Posterior vena cava (tissue), 2 donors: ENCODE results near the gene WDFY4. TPM values are rescaled to one million over a fixed set of nuclear protein-coding genes. Genes with fewer than 3 reads are reported as not detected.

Experiments
- DNase-seq: peaks from one replicate; pipeline ENCODE4 v3.0.0-alpha.2; 2020; ENCODE audit warnings: low spot score
- intact Hi-C, 2 donors: fragments of 100-400 bp; cut with DNase I; formaldehyde crosslinking; loops; one replicate each; pipeline versions ENCODE4 v1.14.1 to v1.14.2; 2022 to 2023
- total RNA-seq, 2 donors: library from RNA; stranded (reverse); fragmentation: NEBNext Ultra II Directional; extraction: Animal tissue kit (Norgen Biotek cat#: 25700); gene quantifications; one replicate each; pipeline ENCODE4 v1.2.1, GENCODE V29; 2021
- donor health status: DM: yes; HTN: yes; CAD: no.
- donor health status: DM: yes; HTN: yes; CAD: no.

Gene WDFY4
- total RNA-seq, 2 donors from 2014 or later, result 6.8 to 13.2 TPM

GRCh38 chr10:48879451-48879850, 194.8 kb downstream of the WDFY4 start:
- intact Hi-C loops, result no loop called here
- no peak for DNase-seq

DNA sequence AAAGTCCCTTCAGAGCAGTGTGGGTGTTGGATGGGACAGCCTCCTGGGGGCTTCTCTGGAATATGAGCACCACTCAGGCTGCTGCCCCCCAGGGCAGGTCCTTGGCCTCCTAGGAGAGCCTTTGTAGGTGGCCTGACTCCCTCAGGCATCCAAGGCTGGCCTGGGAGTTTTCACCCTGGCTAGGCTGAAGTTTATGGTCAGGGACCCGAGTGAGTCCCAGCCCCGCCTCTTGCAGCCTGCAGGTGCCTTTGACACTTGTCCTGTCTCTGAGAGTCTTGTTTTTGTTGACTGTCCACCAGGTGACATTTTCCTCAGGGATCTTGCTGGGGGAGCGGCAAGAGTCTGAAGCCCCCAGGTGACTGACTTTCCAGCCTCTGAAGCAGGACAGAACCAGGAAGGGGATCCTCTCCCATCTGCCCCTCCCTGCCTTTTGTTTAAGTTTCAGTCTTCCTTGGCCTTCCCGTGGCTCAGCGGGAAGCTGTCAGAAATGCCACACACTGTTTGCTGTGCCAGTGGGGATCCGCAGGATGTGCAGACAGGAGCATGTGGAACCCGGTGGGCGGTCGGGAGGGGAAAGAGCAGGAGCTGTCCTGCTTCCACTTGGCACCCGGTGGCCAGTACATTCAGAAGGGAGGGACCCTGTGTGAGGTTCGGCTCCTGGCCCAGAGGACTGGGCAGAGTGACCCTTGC, 195.5 kb downstream of the WDFY4 start:
- intact Hi-C loops, result no loop called here
- no peak for DNase-seq

DNA sequence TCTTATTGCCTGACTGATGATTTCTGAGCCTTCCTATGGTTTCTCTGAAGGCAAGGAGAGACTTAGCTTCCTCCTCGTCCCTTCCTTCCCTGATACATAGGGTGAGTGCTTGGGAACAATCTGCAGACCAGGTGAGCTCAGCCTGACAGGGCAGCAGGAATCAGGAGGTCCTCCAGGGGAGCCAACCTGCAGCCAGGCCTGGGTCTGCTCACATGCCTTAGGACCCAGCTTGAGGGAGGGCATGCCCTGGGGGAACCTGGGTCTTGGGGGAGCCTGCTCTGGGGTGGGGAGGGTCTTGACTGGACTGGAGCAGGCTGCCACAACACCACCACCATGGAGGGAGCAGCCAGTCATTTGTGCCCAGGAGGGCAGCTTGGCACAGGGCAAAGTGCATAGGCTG, 197.3 kb downstream of the WDFY4 start:
- intact Hi-C loops, result no loop called here

DNA sequence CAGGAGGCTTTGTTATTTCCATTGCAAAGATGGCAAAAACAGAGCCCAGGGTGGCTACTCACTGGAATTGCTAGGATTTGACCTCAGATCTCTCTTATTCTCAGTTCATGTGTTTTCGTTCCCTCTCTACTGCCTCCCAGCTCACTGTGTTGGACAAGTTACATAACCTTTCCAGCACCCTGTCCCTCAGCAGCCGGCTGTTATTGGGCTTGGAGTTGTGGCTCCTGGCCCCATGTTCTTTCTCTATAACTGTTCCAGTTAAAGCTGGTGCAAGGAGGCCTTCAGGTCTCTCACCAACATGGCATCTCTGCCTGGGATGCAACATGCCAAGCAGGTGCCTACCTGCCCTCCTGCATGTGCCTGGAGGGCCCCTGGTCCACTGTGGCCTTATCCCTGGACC, 198.2 kb downstream of the WDFY4 start:
- no peak for DNase-seq
- intact Hi-C loops, result no loop called here

More for the DNA sequence above, 197.3 kb downstream of the WDFY4 start:
- DNase-seq, result no peak

DNA sequence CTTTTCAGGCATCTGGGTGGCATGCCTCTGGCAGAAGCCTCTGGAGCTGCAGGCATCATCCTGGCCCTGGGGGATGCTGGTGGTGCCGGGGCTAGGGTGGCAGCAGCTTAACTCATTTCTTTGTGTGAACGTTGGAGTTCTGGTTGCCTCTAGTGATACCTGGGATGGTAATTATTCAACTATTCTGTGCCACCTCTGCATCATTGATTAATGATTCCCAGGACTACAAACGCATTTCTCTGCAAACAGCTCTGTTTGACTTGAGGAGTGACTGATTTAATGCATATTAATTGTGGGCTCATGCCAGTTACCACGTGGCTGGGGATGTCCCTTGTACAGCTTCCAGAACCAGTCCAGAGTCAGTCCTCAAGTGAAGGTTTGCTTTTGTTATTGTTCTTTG, 199.0 kb downstream of the WDFY4 start:
- DNase-seq, result no peak
- intact Hi-C loops, result no loop called here

- DNase-seq, result no peak
- intact Hi-C loops, result no loop called here
These were observed 199.7 kb downstream of the WDFY4 start for GRCh38 chr10:48884179-48885045.

DNA sequence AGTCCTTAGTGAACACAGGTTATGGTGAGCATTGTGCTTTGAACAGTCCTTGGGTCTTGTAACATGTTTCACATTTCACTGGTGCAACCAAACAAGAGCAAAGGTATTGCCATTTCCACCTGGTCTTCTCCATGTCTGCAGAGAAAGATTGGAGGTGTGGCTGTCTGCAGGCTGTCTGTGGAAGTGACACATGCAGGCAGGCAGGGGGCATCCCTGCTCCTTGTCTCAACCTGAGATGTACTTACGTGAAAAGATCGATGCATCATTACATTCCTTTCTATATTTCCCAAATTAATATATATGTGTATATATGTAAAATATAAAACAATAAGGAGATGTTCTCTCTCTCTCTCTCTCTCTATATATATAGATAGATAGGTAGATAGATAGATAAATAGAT, 200.7 kb downstream of the WDFY4 start:
- no peak for DNase-seq
- intact Hi-C loops, result no loop called here

- DNase-seq, result no peak
- intact Hi-C loops, result no loop called here
These were observed 203.3 kb downstream of the WDFY4 start for GRCh38 chr10:48887982-48888381.

- intact Hi-C loops, result loop anchor here in 1 of 2 donors (10.0 kb wide), 1 partner anchor 364 kb away; no protein-coding TSS in a partner anchor
- DNase-seq, result no peak
These were observed 206.5 kb downstream of the WDFY4 start for GRCh38 chr10:48890888-48891850.

- intact Hi-C loops, result loop anchor here in 1 of 2 donors (10.0 kb wide), 1 partner anchor 360 kb away; no protein-coding TSS in a partner anchor
These were observed 210.5 kb downstream of the WDFY4 start for GRCh38 chr10:48894911-48895802.

GRCh38 chr10:48895803-48896195, 211.1 kb downstream of the WDFY4 start:
- DNase-seq, result no peak
- intact Hi-C loops, result loop anchor here in 1 of 2 donors (10.0 kb wide), 1 partner anchor 359 kb away; no protein-coding TSS in a partner anchor

More at GRCh38 chr10:48894911-48895802, 210.5 kb downstream of the WDFY4 start:
- DNase-seq, result no peak

- intact Hi-C loops, result loop anchor here in 1 of 2 donors (10.0 kb wide), 1 partner anchor 358 kb away; no protein-coding TSS in a partner anchor
- no peak for DNase-seq
These were observed 212.2 kb downstream of the WDFY4 start for GRCh38 chr10:48896756-48897440.

- DNase-seq, result no peak
These were observed 212.7 kb downstream of the WDFY4 start for GRCh38 chr10:48897441-48897790.

GRCh38 chr10:48898426-48898825, 213.8 kb downstream of the WDFY4 start:
- intact Hi-C loops, result loop anchor here in 1 of 2 donors (10.0 kb wide), 1 partner anchor 356 kb away; no protein-coding TSS in a partner anchor
- no peak for DNase-seq

More at GRCh38 chr10:48897441-48897790, 212.7 kb downstream of the WDFY4 start:
- intact Hi-C loops, result loop anchor here in 1 of 2 donors (10.0 kb wide), 1 partner anchor 357 kb away; no protein-coding TSS in a partner anchor

DNA sequence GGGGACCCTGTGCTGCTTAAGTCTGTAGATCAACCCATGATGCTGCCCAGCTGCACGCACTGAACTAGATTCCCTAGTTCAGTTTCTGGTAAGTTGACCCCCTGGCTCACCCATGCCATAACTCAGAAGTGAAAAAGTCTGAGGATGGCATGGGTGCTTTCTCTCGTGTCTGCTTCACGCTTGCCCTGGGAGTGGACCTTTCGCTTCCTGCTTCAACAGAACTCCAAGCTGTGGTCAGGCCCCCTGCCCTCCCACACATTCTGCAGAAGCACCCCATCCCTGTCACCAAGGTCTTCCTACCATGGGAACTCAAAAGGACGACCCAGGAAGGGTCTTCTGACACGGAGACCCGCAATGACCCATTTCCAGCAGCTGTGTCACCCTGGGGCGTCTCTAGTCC, 215.1 kb downstream of the WDFY4 start:
- DNase-seq, result no peak
- intact Hi-C loops, result loop anchor here in 1 of 2 donors (10.0 kb wide), 1 partner anchor 355 kb away; no protein-coding TSS in a partner anchor

DNA sequence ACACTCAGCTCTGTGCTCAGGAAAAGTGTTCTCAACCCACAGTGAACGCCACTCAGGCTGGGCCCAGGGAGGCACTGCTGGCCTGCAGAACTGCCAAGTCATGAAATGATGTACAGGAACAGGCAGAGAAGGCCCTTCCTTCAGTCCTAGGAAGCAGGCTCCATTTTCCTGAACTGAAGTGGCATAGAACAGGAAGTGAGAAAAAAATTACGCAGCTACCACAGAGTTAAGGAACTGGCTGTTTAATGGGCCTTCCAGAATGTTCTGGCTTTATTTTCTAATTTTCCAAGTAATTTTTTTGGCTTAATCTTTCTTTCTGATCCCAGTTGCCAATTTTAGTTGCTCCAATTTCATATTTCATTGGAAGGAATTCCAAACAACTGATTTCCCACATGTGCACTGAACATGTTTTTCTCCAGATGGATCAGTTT, 215.7 kb downstream of the WDFY4 start:
- intact Hi-C loops, result no loop called here
- DNase-seq, result no peak

DNA sequence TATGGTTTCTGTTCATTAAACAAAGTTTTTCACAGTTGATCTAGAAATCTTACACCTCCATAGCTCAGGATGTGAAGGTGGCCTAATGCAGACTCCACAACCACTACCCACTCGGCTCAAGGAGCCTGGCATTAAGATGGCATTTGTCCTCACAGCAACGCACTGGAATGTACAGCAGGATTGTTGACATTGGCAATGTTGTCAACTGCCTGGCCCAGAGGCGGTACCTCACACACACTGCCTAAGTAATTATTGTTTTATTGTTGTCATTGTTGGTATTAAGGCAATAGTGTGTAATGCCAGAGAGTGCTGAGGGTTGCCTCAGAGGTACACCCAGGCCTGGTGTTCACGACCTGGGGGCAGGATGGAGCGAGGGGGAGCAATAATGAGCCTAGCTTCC, 216.6 kb downstream of the WDFY4 start:
- no peak for DNase-seq

More for the DNA sequence above, 216.6 kb downstream of the WDFY4 start:
- intact Hi-C loops, result no loop called here
